VCaP (cell line): ENCODE data around the gene CLCN4.

ENCODE experiments used
- H3K27ac ChIP-seq: fragments of 450-650 bp; 2 replicates; pipeline ENCODE4 v1.5.1; 2017
- CTCF ChIP-seq: fragments of 450-650 bp; conservative IDR thresholded peaks from 2 replicates; pipeline ENCODE4 v1.5.1; 2017; ENCODE audit warnings: mild to moderate bottlenecking, moderate library complexity

Gene CLCN4

DNA sequence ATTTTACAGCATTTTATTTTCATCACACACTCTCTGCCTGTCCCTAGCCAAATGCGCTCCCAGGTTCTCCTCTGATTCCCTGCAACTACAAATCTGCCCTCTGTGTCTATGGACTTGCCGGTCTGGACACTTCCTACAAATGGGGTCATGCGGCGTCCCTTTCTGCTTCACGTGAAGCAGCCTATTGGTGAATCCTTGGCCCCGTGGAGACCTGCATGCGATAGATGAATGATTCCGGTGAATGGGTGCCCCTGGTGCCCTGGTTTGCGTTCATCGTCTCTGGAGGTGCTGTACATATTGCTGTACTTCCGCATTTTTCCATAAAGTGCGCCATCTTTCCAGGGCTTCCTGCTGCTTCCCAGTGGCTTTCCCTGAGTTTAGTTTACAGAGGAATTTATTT, 27.5 kb upstream of the CLCN4 start:
- no peak for TF ChIP-seq CTCF
- H3K27ac ChIP-seq, result no peak overlapping the region

DNA sequence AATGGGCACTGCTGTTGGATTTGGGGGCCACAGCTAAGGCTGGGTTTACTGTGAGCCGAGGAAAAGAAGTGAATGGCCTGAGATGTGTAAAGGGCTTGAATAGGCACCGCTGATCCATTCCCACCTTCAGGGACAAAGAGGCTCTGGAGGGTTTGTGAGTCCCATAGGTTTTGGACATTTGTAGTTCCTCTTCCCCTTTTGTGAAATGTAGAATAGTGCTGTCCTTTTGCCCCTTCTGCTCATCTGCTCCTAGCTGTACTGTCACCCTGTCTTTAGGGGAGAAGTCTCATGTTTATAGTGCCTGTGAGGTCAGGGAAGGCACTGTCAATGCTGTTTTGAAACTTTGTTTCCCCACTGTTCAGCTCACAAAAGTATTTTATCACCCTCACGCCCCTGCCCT, 26.4 kb upstream of the CLCN4 start:
- no peak for TF ChIP-seq CTCF

GRCh38 chrX:10133980-10134676, 22.6 kb upstream of the CLCN4 start:
- peak overlapping the region; percentile 81; the same call in 1 of the 2 replicates for H3K27ac ChIP-seq
- TF ChIP-seq CTCF, result no peak

More for the DNA sequence above, 26.4 kb upstream of the CLCN4 start:
- no peak overlapping the region for H3K27ac ChIP-seq

GRCh38 chrX:10134921-10135320, 21.9 kb upstream of the CLCN4 start:
- no peak for TF ChIP-seq CTCF
- H3K27ac ChIP-seq, result peak overlapping the region; percentile 81

GRCh38 chrX:10135561-10136399, 21.0 kb upstream of the CLCN4 start:
- no peak for TF ChIP-seq CTCF
- H3K27ac ChIP-seq, result peak overlapping the region; percentile 81

DNA sequence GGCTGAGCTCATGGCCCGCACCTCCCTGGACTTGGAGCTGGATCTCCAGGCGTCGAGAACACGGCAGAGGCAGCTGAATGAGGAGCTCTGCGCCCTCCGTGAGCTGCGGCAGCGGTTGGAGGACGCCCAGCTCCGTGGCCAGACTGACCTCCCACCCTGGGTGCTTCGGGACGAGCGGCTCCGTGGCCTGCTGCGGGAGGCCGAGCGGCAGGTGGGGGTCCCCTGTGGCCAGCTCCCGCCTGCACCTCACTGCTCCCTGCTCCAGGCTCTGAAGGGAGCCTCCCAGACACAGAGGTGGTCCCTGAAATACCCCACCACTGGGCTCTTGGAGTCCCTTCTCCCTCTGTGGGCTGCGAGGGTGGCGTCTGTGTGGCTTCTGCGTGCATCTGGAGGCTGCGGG, 18.0 kb upstream of the CLCN4 start:
- H3K27ac ChIP-seq, result peak overlapping the region; percentile 42; the same call in 1 of the 2 replicates
- TF ChIP-seq CTCF, result no peak

DNA sequence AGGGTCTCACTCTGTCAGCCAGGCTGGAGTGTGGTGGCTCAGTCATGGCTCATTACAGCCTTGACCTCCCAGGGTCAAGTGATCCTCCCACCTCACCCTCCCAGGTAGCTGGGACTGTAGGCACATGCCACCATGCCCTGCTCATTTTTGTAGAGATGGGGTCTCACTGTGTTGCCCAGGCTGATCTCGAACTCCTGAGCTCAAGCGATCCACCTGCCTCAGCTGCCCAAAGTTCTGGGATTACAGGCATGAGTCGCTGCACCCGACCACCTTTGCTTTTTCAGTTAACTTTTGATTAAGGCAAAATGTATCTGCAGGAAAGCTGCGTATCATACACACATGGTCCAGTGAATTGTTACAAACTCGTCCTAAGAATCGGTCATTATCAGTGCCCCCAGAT, 16.5 kb upstream of the CLCN4 start:
- no peak overlapping the region for H3K27ac ChIP-seq
- TF ChIP-seq CTCF, result no peak
